WTC11 (cell line): Measurements from ENCODE around the gene RNF224.

Experiments
- E2F4 ChIP-seq: sonication (generic); formaldehyde crosslinking; IDR thresholded peaks from 2 replicates; pipeline ENCODE4 v1.8.1; 2022; ENCODE audit warnings: low read depth, mild to moderate bottlenecking, moderate library complexity, missing genetic modification reagents, borderline replicate concordance
- ESRRA ChIP-seq: sonication (generic); formaldehyde crosslinking; IDR thresholded peaks from 2 replicates; pipeline ENCODE4 v1.8.1; 2022; ENCODE audit warnings: mild to moderate bottlenecking, missing genetic modification reagents, borderline replicate concordance
- NR1H2 ChIP-seq: sonication (generic); formaldehyde crosslinking; IDR thresholded peaks from 2 replicates; pipeline ENCODE4 v1.9.0; 2021; ENCODE audit warnings: mild to moderate bottlenecking, moderate library complexity, missing genetic modification reagents
- TCF7 ChIP-seq: sonication (generic); formaldehyde crosslinking; IDR thresholded peaks from 2 replicates; pipeline ENCODE4 v1.8.0; 2022; ENCODE audit warnings: mild to moderate bottlenecking, low read depth, missing genetic modification reagents, moderate library complexity
- ZNF232 ChIP-seq: sonication (generic); formaldehyde crosslinking; IDR thresholded peaks from 2 replicates; pipeline ENCODE4 v1.8.0; 2022; ENCODE audit warnings: mild to moderate bottlenecking, missing genetic modification reagents
- TF ChIP-seq, protein P1 (sequence below): fragments of 200-600 bp; IDR thresholded peaks from 2 replicates; pipeline ENCODE4 v1.8.0; 2022; ENCODE audit warnings: antibody characterized with exemption

DNA sequence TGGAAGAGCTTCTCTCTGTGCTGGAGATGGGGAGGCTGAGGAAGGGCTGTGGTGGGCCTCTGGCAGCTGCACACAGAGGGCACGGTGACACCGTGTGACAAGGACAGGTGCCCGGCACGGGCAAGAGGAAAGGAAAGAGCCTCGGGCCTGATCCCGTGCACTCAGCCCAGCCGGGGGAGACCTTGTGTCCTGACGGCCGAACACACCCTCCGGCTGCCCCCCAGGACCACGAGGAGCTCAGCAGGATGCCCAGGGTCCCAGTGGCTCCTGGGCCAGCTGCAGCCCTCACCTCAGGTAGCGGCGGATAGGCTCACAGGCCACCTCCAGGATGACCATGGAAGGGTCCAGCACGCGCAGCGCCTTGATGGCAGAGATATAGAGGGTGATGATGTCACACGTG lies 44.5 kb upstream of the RNF224 start:
- TF ChIP-seq, protein P1, sequence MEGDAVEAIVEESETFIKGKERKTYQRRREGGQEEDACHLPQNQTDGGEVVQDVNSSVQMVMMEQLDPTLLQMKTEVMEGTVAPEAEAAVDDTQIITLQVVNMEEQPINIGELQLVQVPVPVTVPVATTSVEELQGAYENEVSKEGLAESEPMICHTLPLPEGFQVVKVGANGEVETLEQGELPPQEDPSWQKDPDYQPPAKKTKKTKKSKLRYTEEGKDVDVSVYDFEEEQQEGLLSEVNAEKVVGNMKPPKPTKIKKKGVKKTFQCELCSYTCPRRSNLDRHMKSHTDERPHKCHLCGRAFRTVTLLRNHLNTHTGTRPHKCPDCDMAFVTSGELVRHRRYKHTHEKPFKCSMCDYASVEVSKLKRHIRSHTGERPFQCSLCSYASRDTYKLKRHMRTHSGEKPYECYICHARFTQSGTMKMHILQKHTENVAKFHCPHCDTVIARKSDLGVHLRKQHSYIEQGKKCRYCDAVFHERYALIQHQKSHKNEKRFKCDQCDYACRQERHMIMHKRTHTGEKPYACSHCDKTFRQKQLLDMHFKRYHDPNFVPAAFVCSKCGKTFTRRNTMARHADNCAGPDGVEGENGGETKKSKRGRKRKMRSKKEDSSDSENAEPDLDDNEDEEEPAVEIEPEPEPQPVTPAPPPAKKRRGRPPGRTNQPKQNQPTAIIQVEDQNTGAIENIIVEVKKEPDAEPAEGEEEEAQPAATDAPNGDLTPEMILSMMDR: no peak
- TF ChIP-seq E2F4 (CRISPR knock-in tag) (no peak), ESRRA (CRISPR knock-in tag) (no peak), NR1H2 (CRISPR knock-in tag) (no peak), TCF7 (CRISPR knock-in tag) (no peak), ZNF232 (CRISPR knock-in tag) (no peak)
